Measurements from ENCODE around the gene SERPINA12.

SERPINA12 gene

DNA sequence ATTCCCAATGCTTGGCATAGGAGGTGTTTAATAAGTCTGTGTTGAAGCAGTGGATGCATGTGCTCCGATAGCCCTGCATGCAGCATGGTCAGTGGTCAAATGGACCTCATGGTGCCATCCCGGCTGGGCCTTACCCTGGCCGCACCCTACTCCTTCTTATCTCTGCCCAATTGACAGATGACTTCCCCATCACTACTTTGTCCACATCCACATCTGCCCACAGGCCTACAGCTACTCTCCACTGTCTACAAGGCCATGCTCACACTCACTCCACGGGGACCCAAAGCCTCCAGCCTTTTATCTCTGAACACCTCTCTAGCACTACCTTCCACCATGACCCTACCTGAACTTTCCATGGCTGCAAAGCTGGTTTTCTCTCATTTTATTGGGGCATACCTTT lies 68.1 kb downstream of the SERPINA12 start:
- DNase-seq (ENCODE audit: low read depth, low spot score): no peak
- TF ChIP-seq, protein P1, sequence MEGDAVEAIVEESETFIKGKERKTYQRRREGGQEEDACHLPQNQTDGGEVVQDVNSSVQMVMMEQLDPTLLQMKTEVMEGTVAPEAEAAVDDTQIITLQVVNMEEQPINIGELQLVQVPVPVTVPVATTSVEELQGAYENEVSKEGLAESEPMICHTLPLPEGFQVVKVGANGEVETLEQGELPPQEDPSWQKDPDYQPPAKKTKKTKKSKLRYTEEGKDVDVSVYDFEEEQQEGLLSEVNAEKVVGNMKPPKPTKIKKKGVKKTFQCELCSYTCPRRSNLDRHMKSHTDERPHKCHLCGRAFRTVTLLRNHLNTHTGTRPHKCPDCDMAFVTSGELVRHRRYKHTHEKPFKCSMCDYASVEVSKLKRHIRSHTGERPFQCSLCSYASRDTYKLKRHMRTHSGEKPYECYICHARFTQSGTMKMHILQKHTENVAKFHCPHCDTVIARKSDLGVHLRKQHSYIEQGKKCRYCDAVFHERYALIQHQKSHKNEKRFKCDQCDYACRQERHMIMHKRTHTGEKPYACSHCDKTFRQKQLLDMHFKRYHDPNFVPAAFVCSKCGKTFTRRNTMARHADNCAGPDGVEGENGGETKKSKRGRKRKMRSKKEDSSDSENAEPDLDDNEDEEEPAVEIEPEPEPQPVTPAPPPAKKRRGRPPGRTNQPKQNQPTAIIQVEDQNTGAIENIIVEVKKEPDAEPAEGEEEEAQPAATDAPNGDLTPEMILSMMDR (IDR thresholded peaks at IDR 0.05; ENCODE audit: insufficient read depth, low read length, missing control alignments): no peak
- no peak overlapping the region for H3K4me3 ChIP-seq (ENCODE audit: low read depth, low read length)
- ChIA-PET CTCF (interaction anchor here (4.5 kb wide), 1 partner anchor 8 kb away, joined by 16 read pairs; no protein-coding TSS in a partner anchor), POLR2A (no interaction called here)

DNA sequence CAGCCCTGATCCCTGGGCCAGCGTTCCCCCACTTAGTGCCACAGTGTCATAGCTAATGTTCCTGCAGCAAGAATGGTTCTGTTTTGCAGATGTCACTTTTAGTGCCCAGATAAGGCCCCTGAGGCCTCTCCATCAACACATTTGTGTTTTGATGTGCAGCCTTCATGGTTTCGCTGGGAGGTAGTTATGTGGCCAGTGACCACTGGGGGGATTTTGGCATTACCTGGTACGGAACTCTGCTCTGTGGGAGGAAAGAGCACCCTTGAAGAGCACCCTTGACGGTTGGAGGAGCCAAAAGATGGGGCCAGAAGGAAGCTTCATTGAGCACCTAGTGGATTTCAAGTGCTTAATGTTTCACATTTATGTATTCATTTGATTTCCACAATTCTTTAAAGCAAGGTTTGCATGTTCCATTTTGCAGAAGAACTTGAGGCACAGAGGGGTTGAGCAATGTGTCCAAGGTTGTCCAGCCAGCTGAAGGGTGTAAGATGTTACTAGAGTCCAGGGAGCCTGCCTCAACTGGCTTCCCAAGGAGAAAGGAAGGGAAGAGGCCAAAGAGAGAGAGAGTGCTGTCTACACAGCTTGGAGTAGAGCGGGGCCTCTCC lies 69.7 kb downstream of the SERPINA12 start:
- no peak overlapping the region for H3K4me3 ChIP-seq (ENCODE audit: low read depth, low read length)
- TF ChIP-seq, protein P1 (IDR thresholded peaks at IDR 0.05; ENCODE audit: insufficient read depth, low read length, missing control alignments): no peak
- ChIA-PET POLR2A (no interaction called here), CTCF (interaction anchor here (1.3 to 1.6 kb wide), 2 partner anchors 11 to 47 kb away, joined by 3 to 6 read pairs; no protein-coding TSS in a partner anchor)
- no peak for DNase-seq (ENCODE audit: low read depth, low spot score)

Measured in AG04449 (cell line).